AG09319 (cell line): Measurements from ENCODE around the gene DEPDC4.

ENCODE experiments used
- DNase-seq: peaks from one replicate; pipeline ENCODE4 v3.0.0-alpha.2; 2010; ENCODE audit warnings: low read depth; ENCODE audit errors: extremely low read depth
- TF ChIP-seq, protein P1 (sequence below): IDR thresholded peaks from 2 replicates; pipeline ENCODE4 v1.5.1; 2011; ENCODE audit warnings: low read depth, mild to moderate bottlenecking, inconsistent platforms, low read length, moderate library complexity

The DEPDC4 gene

DNA sequence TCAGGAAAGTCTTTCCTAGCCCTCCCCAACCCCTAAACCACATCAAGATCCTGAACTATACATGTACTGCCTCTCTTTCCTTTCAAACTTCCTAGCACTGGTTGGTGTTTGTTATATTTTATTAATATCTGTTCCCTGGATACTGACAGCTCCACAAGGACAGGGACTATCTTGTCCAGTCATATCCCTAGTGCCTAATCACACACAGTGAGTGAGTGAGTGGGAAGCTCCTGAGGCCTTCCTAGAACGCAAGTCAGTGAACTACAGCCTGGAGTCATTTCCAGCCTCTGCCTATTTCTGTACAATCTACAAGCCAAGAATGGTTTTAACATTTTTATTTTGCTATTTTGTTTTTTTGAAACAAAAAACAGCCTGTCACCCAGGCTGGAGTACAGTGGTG, 73.8 kb downstream of the DEPDC4 start:
- DNase-seq, result no peak
- TF ChIP-seq, protein P1, sequence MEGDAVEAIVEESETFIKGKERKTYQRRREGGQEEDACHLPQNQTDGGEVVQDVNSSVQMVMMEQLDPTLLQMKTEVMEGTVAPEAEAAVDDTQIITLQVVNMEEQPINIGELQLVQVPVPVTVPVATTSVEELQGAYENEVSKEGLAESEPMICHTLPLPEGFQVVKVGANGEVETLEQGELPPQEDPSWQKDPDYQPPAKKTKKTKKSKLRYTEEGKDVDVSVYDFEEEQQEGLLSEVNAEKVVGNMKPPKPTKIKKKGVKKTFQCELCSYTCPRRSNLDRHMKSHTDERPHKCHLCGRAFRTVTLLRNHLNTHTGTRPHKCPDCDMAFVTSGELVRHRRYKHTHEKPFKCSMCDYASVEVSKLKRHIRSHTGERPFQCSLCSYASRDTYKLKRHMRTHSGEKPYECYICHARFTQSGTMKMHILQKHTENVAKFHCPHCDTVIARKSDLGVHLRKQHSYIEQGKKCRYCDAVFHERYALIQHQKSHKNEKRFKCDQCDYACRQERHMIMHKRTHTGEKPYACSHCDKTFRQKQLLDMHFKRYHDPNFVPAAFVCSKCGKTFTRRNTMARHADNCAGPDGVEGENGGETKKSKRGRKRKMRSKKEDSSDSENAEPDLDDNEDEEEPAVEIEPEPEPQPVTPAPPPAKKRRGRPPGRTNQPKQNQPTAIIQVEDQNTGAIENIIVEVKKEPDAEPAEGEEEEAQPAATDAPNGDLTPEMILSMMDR, result no peak
